Left ventricle myocardium superior (tissue), 1 donor: ENCODE data around the gene ARHGAP6. TPM values are rescaled to one million over a fixed set of nuclear protein-coding genes. Genes with fewer than 3 reads are reported as not detected.
A peak's percentile ranks its signal among the peaks of the same experiment; 100 is the strongest.
"Not testable (repeated sequence)": the region's sequence is repeated elsewhere in the genome, so short reads cannot be mapped to it uniquely, and the experiment has no call there.

ENCODE experiments used
- ATAC-seq: fragments of 200-7000 bp; cut with Tn5 transposase; one replicate; pipeline ENCODE4 v1.9.1; 2020; ENCODE audit warnings: mild to moderate bottlenecking, moderate library complexity
- DNase-seq: peaks from one replicate; pipeline ENCODE4 v3.0.0-alpha.2; 2020
- intact Hi-C: fragments of 100-400 bp; cut with micrococcal nuclease; formaldehyde crosslinking; loops from one replicate; pipeline ENCODE4 v1.11.0; 2022
- total RNA-seq: library from RNA; stranded (reverse); fragmentation: NEBNext Ultra II Directional; extraction: Animal tissue kit (Norgen Biotek cat#: 25700); gene quantifications from one replicate; pipeline ENCODE4 v1.2.1, GENCODE V29; 2021
- donor health status: DM: no; HTN: yes; CAD: no; lungs with severe emphysema.

The ARHGAP6 gene
- total RNA-seq, 1 donor from 2014 or later = 2.8 TPM

DNA sequence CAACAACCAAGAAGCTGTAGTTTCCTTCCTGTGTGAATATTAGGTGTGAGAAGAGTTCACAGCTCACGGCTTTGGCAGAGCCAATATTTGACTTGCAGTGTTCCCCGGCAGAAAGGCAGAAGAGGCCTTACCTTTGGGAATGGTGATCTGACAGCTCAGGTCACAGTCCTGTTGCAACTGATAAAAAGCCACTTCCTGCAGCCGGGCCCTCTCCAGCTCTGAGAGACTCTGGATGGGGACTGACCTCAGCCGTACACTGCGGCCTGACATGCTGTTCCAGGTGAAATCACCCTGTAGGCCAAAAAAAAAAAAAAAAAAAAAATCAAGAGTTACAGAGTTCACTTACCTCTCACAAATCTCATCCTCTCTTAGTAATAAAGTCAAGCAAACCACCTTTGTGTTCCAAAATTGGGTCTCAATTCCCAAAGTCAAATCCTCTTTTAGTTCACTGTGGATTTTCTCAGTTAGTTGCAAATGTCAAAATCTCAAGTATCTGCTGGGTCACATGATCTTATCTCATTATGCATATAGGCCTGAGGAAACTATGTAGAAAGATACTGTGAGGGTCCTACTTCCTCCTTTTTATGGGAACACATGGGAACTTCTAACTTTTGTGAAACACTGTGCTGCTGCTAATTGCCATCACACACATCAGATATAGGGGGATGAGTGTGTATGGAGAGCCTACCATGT, 411.2 kb downstream of the ARHGAP6 start:
- DNase-seq = no peak
- intact Hi-C loops = no loop called here

DNA sequence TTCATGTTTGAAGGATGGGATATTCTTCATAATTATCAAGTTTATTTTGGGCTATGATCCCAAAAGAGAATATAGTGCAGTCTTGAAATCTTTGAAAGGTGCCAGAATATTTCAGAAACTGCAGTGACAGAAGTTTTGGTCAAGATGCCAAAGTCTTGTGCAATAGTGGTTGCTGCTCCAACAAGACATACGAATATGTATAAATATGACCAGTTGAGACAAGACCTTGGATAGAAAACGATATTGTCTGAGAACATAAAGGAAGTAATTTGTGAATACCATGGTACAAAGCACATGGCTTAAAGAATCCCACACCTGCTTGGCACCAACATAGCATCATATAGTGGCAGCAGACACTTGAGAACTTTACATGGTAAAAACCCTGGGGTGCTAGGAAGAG, 421.1 kb downstream of the ARHGAP6 start:
- ATAC-seq (peak; percentile 57), DNase-seq (no peak)
- intact Hi-C loops = no loop called here

More for the DNA sequence above, 411.2 kb downstream of the ARHGAP6 start:
- ATAC-seq = no peak

DNA sequence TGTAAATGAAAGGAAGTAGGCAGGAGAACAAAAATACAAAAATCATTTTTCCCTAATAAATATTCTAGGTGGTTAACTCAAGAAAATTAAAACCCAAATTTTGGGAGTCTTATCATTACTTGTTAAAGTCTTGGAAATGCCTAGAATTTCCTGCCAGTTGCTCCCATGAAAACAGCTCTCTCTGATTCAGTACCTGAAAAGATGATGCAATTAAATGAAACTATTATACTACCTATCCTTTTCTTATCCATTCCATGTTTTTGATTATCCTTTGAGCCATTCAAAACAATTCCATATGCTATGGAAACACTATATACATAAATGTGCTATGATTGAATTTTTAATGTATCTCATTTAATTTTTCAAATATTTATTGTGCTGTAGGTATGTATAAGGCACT, 423.0 kb downstream of the ARHGAP6 start:
- ATAC-seq (no peak), DNase-seq (no peak)
- intact Hi-C loops = no loop called here

DNA sequence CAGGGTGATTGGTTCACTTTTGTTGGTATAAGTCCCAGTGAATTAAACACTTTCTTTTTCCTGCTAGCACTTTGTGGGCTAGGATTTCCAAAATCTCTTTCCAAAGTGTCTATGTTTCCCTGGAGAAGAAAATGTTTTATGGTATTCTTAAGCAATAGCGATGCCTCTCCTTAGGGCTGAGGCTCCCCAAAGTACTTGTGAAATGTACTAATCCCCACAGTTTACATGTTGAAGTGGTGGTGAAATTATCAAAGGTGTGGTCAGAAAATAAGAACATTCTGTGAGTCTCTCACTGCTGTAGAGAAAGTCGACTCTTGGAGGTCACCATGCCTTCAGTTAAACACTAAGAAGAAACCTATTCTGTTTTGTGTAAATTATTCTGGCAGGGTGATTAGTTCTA, 424.0 kb downstream of the ARHGAP6 start:
- intact Hi-C loops = no loop called here
- DNase-seq = no peak
- peak; percentile 68 for ATAC-seq

DNA sequence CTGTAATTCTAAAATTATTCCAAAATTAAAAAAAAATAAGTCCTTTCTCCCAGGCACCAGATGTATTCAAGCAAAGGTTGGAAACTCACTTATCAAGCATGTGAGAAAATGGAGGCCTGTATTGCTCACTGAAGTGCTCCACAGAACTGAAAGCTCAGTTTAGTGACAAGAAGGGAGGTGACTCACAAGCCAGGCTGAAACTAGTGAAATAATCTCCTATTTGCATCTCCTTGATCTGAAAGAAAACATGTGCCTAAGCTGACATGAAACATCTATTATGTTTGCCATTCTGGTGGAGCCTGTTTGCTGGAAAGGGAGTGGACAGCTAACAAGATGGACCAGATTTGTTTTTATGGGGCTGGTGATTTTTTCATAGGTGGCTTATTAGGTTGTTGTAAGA, 426.5 kb downstream of the ARHGAP6 start:
- ATAC-seq (no peak), DNase-seq (no peak)
- intact Hi-C loops = no loop called here

DNA sequence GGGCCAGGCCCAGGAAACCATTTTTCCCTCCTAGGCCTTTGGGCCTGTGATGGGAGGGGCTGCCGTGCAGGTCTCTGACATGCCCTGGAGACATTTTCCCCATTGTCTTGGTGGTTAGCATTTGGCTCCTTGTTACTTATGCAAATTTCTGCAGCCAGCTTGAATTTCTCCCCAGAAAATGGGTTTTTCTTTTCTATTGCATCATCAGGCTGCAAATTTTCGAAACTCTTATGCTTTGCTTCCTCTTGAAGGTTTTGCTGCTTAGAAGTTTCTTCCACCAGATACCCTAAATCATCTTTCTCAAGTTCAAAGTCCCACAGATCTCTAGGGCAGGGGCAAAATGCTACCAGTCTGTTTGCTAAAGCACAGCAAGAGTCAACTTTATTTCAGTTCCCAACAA, 430.3 kb downstream of the ARHGAP6 start:
- ATAC-seq, intact Hi-C loops, DNase-seq: not testable (repeated sequence)

DNA sequence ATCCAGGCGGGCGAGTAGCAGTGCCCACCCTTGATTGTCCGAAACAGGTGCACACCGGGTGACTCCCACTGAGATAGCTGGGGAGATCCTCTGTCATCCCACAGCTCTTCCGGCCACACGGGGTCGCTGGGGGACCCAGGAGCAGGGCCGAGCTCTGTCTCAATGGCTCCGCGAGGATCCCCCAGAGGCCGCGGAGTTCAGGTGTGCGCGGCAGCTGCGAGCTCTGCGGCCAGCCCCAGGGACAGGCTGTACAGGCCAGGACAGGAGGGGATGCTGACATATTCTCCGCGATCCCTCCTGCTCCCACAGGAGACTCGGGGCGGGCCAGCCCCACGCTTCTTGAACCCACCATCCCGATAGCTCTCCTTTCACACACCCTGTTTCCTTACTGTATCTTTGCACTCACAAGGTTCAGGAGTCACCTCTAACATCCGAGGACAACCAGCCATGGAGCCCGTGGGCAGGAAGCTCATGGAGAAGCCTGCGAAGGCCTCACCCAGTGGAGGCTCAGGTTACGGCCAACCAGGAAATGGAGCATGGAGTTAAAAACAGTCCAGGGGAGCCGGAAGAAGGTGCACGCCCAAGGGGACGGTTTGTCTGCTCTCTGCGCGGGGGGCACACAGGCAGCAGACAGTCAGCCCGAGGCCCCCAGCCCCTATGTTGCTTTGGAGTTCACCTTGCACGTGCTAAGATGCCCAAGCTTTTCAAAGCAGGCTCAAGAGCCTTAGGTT, 450.4 kb downstream of the ARHGAP6 start:
- ATAC-seq = no peak
- intact Hi-C loops = no loop called here
- peak; percentile 17 for DNase-seq

DNA sequence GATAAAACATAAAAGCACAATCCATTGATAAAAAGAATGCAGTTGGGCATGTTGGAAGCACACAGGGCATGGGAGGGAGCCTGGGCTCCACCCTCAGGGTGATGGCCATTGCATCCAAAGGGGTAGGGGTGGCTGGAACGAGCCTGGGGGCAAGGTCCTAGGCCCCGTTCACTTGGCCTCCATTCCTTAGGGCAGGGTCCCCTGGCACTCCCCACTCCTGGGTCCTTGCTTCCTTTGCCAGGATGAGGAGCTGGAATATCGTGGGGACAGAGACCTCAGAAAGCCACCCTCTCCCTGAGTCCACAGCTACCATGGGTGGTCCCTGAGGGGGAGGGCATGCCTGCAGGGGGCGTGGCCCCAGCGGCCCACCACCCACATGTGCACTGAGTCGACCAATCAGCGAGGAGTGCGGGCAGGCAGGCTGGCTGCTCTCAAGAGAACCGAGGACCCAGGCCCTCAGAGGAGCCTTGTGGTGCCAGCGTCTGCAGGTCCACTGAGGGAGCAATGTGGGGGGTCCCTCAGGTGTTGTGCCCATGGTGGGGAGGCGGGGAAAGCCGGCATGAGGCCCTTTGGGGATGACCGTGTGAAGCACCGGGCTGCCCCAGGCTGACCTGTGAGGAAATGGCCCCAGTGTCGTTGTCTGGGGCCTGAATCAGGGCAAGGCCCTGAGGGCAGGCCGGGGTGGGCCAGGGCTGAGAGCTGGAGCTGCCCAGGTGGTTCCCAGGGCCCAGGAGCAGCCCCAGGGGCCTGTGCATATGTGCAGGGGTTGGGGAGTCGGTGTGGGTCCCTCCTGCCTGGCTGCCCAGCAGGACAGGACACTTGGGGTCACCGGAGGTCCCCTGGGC, 451.2 kb downstream of the ARHGAP6 start:
- DNase-seq = no peak
- ATAC-seq = no peak
- intact Hi-C loops = no loop called here

DNA sequence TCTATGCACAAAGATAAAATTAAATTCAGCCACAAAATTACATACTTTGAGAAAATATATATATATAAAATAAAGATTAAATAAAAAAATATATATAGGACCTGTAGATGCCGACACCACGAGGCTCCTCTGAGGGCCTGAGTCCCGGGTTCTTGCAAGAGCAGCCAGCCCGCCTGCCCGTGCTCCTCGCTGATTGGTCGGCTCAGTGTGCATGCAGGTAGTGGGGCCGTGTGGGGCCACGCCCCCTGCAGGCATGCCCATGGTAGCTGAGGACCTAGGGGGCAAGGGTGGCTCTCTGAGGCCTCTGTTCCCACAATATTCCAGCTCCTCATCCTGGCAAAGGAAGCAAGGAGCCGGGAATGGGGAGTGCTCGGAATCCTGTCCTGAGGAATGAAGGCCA, 453.0 kb downstream of the ARHGAP6 start:
- ATAC-seq (no peak), DNase-seq (no peak)
- intact Hi-C loops = no loop called here

DNA sequence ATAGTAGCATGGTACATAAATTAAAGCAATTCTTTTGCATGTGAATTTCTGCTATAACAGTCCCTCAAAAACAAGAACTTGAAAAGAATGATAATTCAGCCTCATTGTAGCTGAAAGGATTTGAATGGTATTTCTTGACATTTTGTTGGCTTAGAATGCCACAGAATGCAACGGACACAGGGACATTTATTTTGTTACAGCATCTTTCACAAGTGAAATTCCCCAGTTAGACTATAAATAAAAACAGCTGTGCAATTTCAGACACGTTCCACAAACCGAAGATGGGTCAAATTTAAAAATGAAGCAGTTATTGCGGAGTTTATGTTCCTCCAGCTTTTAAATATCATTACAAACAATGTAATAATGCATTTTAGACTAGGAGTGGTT, 455.3 kb downstream of the ARHGAP6 start:
- intact Hi-C loops = no loop called here
- ATAC-seq = no peak
- no peak for DNase-seq

DNA sequence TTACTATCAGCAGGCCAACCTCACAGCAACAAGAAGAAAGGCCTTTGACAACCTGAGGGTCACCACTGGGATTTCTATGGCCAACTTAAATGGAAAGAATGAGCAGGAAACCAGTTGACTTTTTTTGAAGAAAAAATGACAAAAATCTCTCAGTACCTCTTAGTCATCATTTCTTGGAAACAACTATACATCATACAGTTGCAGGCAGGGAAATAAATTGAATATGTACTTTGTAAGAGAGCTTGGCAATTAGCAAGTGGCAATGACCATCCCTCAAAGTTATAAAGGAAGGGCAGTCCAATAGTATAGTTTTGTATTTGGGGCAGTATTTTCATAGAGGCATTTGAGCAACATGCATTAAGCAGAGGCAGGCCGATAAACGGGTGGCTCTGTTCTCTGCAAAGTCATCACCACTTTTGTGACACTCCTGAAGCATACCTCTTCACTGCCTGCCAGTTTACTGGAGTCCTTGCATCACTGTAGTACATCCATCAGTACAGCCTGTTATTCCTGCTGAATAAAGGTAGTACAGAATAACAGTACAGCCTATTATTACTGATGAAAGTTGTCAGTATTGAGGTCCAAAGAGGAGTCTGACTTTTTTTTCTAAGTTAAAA, 455.8 kb downstream of the ARHGAP6 start:
- intact Hi-C loops = no loop called here
- no peak for ATAC-seq
- no peak for DNase-seq

DNA sequence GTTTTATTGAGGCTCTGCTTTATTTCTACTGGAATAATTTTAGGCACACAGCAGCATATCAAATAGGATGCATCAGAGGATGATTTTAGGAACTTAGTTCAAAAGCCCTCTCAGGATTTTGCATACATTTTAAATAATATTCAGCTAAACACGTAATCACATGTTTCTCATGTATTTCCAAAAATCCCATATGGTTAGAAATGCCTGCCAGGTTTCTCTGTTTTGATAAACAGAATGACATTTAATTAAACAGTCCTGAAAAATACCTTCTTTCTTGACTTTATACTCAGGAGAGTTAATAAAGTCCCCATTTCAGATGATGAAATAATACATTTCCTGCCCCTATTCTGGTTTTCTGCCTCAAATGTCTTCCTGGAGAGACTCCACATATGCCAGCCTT, 459.0 kb downstream of the ARHGAP6 start:
- intact Hi-C loops = no loop called here
- no peak for DNase-seq
- ATAC-seq = no peak

DNA sequence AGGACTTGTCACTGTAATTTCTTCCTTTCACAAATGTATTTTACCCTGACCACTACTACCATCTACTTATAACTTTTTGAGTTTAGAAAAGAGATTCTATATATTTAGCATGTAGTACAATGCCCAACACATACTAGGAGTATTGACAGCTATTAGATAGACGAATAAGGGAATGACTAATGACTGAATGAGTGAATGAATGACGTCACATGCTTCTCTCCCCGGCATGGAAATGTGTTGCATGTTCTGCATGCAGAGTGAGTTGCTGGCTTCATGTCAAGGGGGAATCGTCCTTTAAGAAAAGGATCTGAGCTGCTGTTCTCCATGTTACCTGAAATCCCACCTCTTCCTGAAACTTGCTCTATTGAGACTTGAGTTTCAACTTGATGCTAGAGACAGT, 459.9 kb downstream of the ARHGAP6 start:
- DNase-seq = no peak
- intact Hi-C loops = no loop called here
- ATAC-seq = no peak

DNA sequence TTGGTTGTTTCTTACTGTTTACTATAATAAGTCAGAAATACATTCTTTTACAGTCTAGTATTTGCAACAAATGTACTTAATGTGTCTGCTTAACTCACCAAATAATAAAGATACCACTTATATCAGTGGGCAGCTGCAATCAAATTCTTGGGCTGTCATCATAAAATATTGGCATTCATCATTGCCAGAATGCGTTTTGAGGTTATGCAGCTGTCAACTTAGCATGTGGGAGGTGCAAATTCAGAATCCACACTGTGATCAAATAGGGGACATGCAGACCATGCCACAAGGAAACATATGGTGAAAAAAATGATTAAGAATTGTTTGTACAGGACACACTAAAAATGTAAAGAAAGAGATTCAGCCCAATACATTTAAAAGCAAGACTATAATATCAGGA, 468.0 kb downstream of the ARHGAP6 start:
- intact Hi-C loops = no loop called here
- DNase-seq (no peak), ATAC-seq (no peak)

DNA sequence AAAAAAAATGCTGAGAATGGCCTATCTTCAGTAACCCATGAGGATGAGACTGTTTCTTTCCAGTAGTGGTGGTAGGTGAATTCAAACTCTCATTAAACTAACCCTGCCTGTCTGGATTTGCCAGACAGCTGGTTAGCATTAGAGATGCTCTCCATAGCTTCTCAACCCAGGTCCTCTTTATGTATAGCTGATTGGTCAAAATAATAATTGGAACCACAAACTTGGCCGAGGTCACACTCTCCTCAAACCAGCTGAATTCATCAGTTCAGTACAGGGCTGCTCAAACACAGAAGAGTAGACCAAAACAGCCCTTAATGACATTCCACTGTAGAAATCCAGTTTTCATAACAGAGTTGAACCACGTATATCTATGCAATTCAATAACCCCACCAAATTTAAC, 469.2 kb downstream of the ARHGAP6 start:
- DNase-seq (no peak), ATAC-seq (no peak)
- intact Hi-C loops = no loop called here

DNA sequence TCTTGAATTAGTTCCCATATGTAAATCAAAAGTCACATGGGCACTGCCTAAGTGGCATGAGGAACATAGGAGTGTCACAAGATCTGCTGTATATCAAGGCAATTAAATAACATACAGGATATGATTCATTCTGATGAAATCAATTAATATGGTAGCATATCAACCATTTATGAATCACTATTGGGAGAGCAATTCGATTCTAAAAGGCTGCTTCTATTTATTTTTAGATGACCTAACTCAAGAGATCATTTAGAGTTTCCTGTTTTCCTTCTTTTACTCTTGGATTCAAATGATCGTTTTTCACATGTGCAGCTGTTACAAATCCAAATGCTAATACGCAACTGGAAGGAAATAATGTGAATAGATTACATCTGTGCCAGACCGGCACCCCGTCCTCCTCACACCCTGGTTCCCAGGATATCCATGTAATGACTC, 472.7 kb downstream of the ARHGAP6 start:
- DNase-seq = no peak
- intact Hi-C loops = no loop called here
- ATAC-seq = peak; percentile 38

DNA sequence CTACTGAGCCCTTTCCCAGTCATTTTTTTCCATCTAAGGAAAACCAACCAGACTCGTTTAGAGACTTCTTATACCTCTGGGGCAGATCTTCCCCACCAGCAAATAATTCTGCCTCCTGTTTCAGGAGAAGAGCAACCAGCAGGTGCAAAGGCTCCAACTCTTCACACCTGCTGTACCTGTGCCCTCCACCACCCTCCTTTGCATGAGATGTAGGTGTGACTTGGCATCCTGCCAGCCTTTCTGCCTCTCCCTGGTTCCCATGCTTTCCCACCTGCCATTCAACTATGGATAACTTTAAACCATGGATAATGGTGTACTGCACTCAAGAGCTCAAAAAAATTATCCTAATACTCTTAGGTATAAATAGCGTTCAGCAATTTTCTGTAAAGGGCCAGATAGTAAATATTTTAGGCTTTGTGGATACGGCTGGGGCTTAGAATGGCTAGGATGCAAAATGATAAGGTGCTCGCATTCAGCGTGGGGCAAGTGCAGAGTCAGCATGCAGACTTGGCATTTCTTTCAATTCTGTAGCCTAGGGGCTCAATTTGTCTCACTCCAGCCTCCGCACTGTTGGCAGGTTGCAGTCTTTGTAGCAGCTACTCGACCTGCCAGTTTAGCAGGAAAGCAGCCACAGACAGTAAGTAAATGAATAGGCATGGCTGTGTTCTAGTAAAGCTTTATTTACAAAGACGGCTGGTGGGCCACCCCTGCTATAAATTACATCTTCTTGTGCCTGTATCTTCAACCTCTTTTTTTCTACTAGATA, 474.8 kb downstream of the ARHGAP6 start:
- DNase-seq (no peak), ATAC-seq (no peak)
- intact Hi-C loops = no loop called here

DNA sequence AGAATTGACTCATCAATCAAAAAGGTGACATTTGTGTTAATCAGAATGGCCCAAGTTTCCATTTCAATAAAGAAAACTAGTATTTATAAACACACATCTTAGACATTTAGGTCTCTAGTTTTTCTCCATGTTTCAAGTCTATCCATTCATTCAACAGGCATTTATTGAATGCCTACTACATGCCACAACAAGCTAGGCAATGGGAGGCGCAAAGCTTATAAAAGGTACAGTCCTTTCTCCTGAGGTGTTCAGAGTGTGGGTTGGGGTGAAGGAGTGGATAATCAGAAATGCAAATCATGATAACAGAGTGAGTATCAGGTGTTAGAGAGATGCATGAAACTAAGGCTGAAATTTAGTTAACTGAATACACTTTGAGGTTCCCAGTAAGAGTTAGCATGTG, 476.6 kb downstream of the ARHGAP6 start:
- ATAC-seq = no peak
- intact Hi-C loops = no loop called here

DNA sequence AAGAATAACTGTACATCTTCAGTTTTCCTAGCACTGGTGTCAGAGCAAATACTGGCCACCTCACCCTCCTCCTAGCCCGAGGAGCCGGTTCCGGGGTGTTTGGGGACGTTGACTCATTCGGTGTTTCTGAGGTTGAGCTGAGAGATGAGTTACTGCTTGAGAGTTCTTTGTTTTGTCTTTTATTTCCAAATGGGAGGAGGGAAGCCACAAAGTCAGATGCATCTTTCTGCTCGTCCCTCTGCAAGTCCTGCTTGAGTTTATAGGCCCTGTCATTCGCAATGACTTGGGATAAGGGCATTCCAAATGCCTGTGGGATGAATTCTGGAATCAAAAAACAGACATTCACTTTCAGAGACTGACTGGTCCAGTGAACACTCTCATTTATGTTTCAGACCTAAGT, 477.1 kb downstream of the ARHGAP6 start:
- DNase-seq (no peak), ATAC-seq (no peak)
- intact Hi-C loops = no loop called here

More for the DNA sequence above, 476.6 kb downstream of the ARHGAP6 start:
- no peak for DNase-seq
